Mucosa of rectum (tissue), 2 donors: ENCODE results near the gene MYH9.

ENCODE experiments used
- H3K27ac ChIP-seq, 2 donors: one replicate each; pipeline ENCODE4 v1.7.0; 2013; ENCODE audit warnings: inconsistent platforms in 2 of 2, low read depth in 2 of 2, low read length in 2 of 2
- H3K27me3 ChIP-seq, 2 donors: one replicate each; pipeline ENCODE4 v1.7.0; 2013; ENCODE audit warnings: low read length in 2 of 2; ENCODE audit not compliant: control insufficient read depth in 2 of 2, insufficient read depth in 2 of 2
- H3K36me3 ChIP-seq, 2 donors: one replicate each; pipeline ENCODE4 v1.7.0; 2013; ENCODE audit warnings: low read length in 2 of 2; ENCODE audit not compliant: control insufficient read depth in 2 of 2, insufficient read depth in 2 of 2
- H3K4me1 ChIP-seq, 2 donors: one replicate each; pipeline ENCODE4 v1.7.0; 2013; ENCODE audit warnings: low read length in 2 of 2, mild to moderate bottlenecking in 1 of 2; ENCODE audit not compliant: control insufficient read depth in 2 of 2, insufficient read depth in 2 of 2
- H3K4me3 ChIP-seq, 2 donors: one replicate each; pipeline ENCODE4 v1.7.0; 2013; ENCODE audit warnings: low read length in 2 of 2
- H3K9ac ChIP-seq, 2 donors: one replicate each; pipeline ENCODE4 v1.7.0; 2013; ENCODE audit warnings: low read length in 2 of 2, low read depth in 1 of 2, mild to moderate bottlenecking in 1 of 2
- H3K9me3 ChIP-seq, 2 donors: one replicate each; pipeline ENCODE4 v1.7.0; 2013; ENCODE audit warnings: low read length in 2 of 2; ENCODE audit not compliant: control insufficient read depth in 2 of 2
- donor health status: healthy.
- donor health status: Normal muscosa, but diverticular disease.

MYH9 gene

GRCh38 chr22:36377022-36377631 lies 10.6 kb downstream of the MYH9 start:
- Histone ChIP-seq H3K27me3 (no peaks in the 10 kb centered on the region), H3K9me3 (no peaks in the 10 kb centered on the region), H3K4me1 (peaks cover 61 to 73% of the 10 kb centered on the region in 2 donors), H3K36me3 (peaks cover 9 to 21% of the 10 kb centered on the region in 2 donors), H3K4me3 (peak overlapping the region in 1 of 2 donors; percentile 37), H3K9ac (peak overlapping the region; percentile 27 to 58), H3K27ac (peak overlapping the region; percentile 66 to 74)

- peaks cover 70 to 75% of the 10 kb centered on the region in 2 donors for H3K4me1 ChIP-seq
- no peaks in the 10 kb centered on the region for H3K27me3 ChIP-seq
- H3K9me3 ChIP-seq, result no peaks in the 10 kb centered on the region
- H3K27ac ChIP-seq, result peak overlapping the region; percentile 66 to 74
- no peak overlapping the region for H3K4me3 ChIP-seq
- H3K36me3 ChIP-seq, result peaks cover 9 to 17% of the 10 kb centered on the region in 2 donors
- H3K9ac ChIP-seq, result peak overlapping the region; percentile 32 to 45
Measured at GRCh38 chr22:36376265-36376664, 11.5 kb downstream of the MYH9 start.

- peak overlapping the region; percentile 71 to 75 for H3K27ac ChIP-seq
- H3K9me3 ChIP-seq, result no peaks in the 10 kb centered on the region
- H3K9ac ChIP-seq, result no peak overlapping the region
- no peak overlapping the region for H3K4me3 ChIP-seq
- H3K27me3 ChIP-seq, result no peaks in the 10 kb centered on the region
- H3K4me1 ChIP-seq, result peaks cover 79 to 80% of the 10 kb centered on the region in 2 donors
- H3K36me3 ChIP-seq, result peaks cover 9 to 15% of the 10 kb centered on the region in 2 donors
Measured at GRCh38 chr22:36375071-36375980, 12.4 kb downstream of the MYH9 start.

GRCh38 chr22:36374603-36375024 lies 13.2 kb downstream of the MYH9 start:
- peaks cover 79 to 81% of the 10 kb centered on the region in 2 donors for H3K4me1 ChIP-seq
- peaks cover 9 to 11% of the 10 kb centered on the region in 2 donors for H3K36me3 ChIP-seq
- no peak overlapping the region for H3K4me3 ChIP-seq

GRCh38 chr22:36373258-36373579 lies 14.5 kb downstream of the MYH9 start:
- peak overlapping the region; percentile 59 to 95 for H3K27ac ChIP-seq
- H3K27me3 ChIP-seq, result no peaks in the 10 kb centered on the region
- peaks cover 87% of the 10 kb centered on the region in 2 donors for H3K4me1 ChIP-seq
- no peaks in the 10 kb centered on the region for H3K9me3 ChIP-seq
- H3K4me3 ChIP-seq, result peak overlapping the region in 1 of 2 donors; percentile 8
- H3K36me3 ChIP-seq, result peaks cover 9 to 11% of the 10 kb centered on the region in 2 donors
- peak overlapping the region in 1 of 2 donors; percentile 38 for H3K9ac ChIP-seq

More at GRCh38 chr22:36374603-36375024, 13.2 kb downstream of the MYH9 start:
- H3K27me3 ChIP-seq, result no peaks in the 10 kb centered on the region
- H3K27ac ChIP-seq, result peak overlapping the region; percentile 71 to 75
- no peaks in the 10 kb centered on the region for H3K9me3 ChIP-seq
- H3K9ac ChIP-seq, result peak overlapping the region in 1 of 2 donors; percentile 23

GRCh38 chr22:36371920-36372319 lies 15.8 kb downstream of the MYH9 start:
- H3K9me3 ChIP-seq, result no peaks in the 10 kb centered on the region
- peak overlapping the region in 1 of 2 donors; percentile 2 for H3K9ac ChIP-seq
- H3K27me3 ChIP-seq, result no peaks in the 10 kb centered on the region
- peaks cover 91% of the 10 kb centered on the region in 2 donors for H3K4me1 ChIP-seq
- peaks cover 7 to 16% of the 10 kb centered on the region in 2 donors for H3K36me3 ChIP-seq
- H3K4me3 ChIP-seq, result no peak overlapping the region
- peak overlapping the region; percentile 95 to 97 for H3K27ac ChIP-seq

- Histone ChIP-seq H3K9ac (peak overlapping the region; percentile 80), H3K4me1 (peaks cover 88 to 89% of the 10 kb centered on the region in 2 donors), H3K36me3 (peaks cover 2 to 19% of the 10 kb centered on the region in 2 donors), H3K4me3 (peak overlapping the region; percentile 51 to 68), H3K27ac (peak overlapping the region; percentile 95 to 97), H3K27me3 (no peaks in the 10 kb centered on the region), H3K9me3 (no peaks in the 10 kb centered on the region)
Measured at GRCh38 chr22:36369922-36370791, 17.6 kb downstream of the MYH9 start.

- Histone ChIP-seq H3K9ac (peak overlapping the region; percentile 58 to 80), H3K4me1 (peaks cover 88% of the 10 kb centered on the region in 2 donors), H3K4me3 (peak overlapping the region; percentile 46 to 68), H3K27ac (peak overlapping the region; percentile 95 to 97), H3K27me3 (no peaks in the 10 kb centered on the region), H3K9me3 (no peaks in the 10 kb centered on the region), H3K36me3 (peaks cover 0 to 13% of the 10 kb centered on the region in 2 donors)
Measured at GRCh38 chr22:36369004-36369921, 18.5 kb downstream of the MYH9 start.
